Lung (tissue), 13 donors: Measurements from ENCODE around the gene MARCHF9. TPM values are rescaled to one million over a fixed set of nuclear protein-coding genes. Genes with fewer than 3 reads are reported as not detected.

Experiments
- ATAC-seq: fragments of 200-7000 bp; cut with Tn5 transposase; one replicate; pipeline ENCODE4 v1.9.1; 2020; ENCODE audit warnings: moderate number of reproducible peaks; ENCODE audit not compliant: insufficient read depth, low FRiP score
- DNase-seq, 3 donors: peaks; one replicate each; pipeline ENCODE4 v3.0.0-alpha.2; 2013 to 2017
- H3K27ac ChIP-seq, 2 donors: one replicate each; pipeline ENCODE4 v1.5.1; 2013; ENCODE audit warnings: mild to moderate bottlenecking in 2 of 2, moderate library complexity in 2 of 2, control low read depth in 1 of 2, inconsistent platforms in 1 of 2, low read depth in 1 of 2, low read length in 1 of 2
- H3K27me3 ChIP-seq, 3 donors: one replicate each; pipeline ENCODE4 v1.5.1; 2013; ENCODE audit warnings: low read length in 2 of 3; ENCODE audit not compliant: control insufficient read depth in 3 of 3, insufficient read depth in 3 of 3
- H3K36me3 ChIP-seq, 4 donors: one replicate each; pipeline ENCODE4 v1.5.1; 2013; ENCODE audit warnings: low read length in 4 of 4, mild to moderate bottlenecking in 1 of 4, moderate library complexity in 1 of 4; ENCODE audit not compliant: control insufficient read depth in 4 of 4, insufficient read depth in 4 of 4
- H3K4me1 ChIP-seq, 5 donors: one replicate each; pipeline ENCODE4 v1.5.1; 2013; ENCODE audit warnings: low read length in 5 of 5, mild to moderate bottlenecking in 2 of 5, moderate library complexity in 1 of 5; ENCODE audit not compliant: control insufficient read depth in 5 of 5, insufficient read depth in 5 of 5
- H3K4me3 ChIP-seq: one replicate; pipeline ENCODE4 v1.5.1; 2013; ENCODE audit warnings: mild to moderate bottlenecking, control low read depth, moderate library complexity
- H3K9ac ChIP-seq, 2 donors: one replicate each; pipeline ENCODE4 v1.5.1; 2013; ENCODE audit warnings: low read length in 2 of 2, control low read depth in 1 of 2; ENCODE audit not compliant: insufficient read depth in 1 of 2
- H3K9me3 ChIP-seq, 4 donors: one replicate each; pipeline ENCODE4 v1.5.1; 2013; ENCODE audit warnings: low read length in 3 of 4, mild to moderate bottlenecking in 1 of 4, moderate library complexity in 1 of 4; ENCODE audit not compliant: control insufficient read depth in 4 of 4, insufficient read depth in 3 of 4
- WGBS, 2 donors: extraction: QIAGEN DNeasy Blood & Tissue Kit; methylation state at CpG; one replicate each; pipeline ENCODE4 v1.1.7; 2013; 5-methylcytosine and 5-hydroxymethylcytosine counted together
- polyA plus RNA-seq, 2 donors: library from polyadenylated mRNA; stranded (reverse); fragments of 200-250 nt; gene quantifications; one replicate each; pipeline ENCODE4 v1.2.1, GENCODE V29; 2013
- small RNA-seq: library from RNA; depleted of rRNA; stranded (forward); fragments of <200 nt; gene quantifications from one replicate; pipeline ENCODE3, GENCODE V24; 2014; ENCODE audit warnings: low replicate concordance
- total RNA-seq, 2 donors: library from RNA; depleted of rRNA in 1 of 2; stranded (reverse); fragments of >200 nt in 1 of 2; gene quantifications; one replicate each; pipeline ENCODE4 v1.2.1, GENCODE V29; 2014 to 2021
- TF ChIP-seq, protein P1 (sequence below): IDR thresholded peaks from 2 replicates; pipeline ENCODE4 v1.5.1; 2012; ENCODE audit warnings: mild to moderate bottlenecking; ENCODE audit errors: control extremely low read depth, extremely low read depth
- donor health status: control.
- donor health status: control.
- donor health status: Bipolar disorder and iron deficiency.
- donor health status: healthy.
- donor health status: DM: yes; HTN: yes; CAD: no.

MARCHF9 gene
- total and polyA plus RNA-seq, 4 donors = 12.1 to 31.1 (median 18.5) TPM

- H3K27me3 ChIP-seq = no peaks in the 10 kb centered on the region
- H3K4me1 ChIP-seq = no peaks in the 10 kb centered on the region
- H3K4me3 ChIP-seq = no peak overlapping the region
- WGBS, 2 donors = 93 to 94% methylated on average over 9 of the region's 9 CpGs
- H3K9ac ChIP-seq = no peak overlapping the region
- H3K27ac ChIP-seq = no peak overlapping the region
- DNase-seq = no peak
- ATAC-seq = no peak
- TF ChIP-seq, protein P1, sequence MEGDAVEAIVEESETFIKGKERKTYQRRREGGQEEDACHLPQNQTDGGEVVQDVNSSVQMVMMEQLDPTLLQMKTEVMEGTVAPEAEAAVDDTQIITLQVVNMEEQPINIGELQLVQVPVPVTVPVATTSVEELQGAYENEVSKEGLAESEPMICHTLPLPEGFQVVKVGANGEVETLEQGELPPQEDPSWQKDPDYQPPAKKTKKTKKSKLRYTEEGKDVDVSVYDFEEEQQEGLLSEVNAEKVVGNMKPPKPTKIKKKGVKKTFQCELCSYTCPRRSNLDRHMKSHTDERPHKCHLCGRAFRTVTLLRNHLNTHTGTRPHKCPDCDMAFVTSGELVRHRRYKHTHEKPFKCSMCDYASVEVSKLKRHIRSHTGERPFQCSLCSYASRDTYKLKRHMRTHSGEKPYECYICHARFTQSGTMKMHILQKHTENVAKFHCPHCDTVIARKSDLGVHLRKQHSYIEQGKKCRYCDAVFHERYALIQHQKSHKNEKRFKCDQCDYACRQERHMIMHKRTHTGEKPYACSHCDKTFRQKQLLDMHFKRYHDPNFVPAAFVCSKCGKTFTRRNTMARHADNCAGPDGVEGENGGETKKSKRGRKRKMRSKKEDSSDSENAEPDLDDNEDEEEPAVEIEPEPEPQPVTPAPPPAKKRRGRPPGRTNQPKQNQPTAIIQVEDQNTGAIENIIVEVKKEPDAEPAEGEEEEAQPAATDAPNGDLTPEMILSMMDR = no peak
- peaks cover 21 to 42% (median 30%) of the 10 kb centered on the region in 4 donors for H3K36me3 ChIP-seq
- no peaks in the 10 kb centered on the region for H3K9me3 ChIP-seq
Observed at GRCh38 chr12:57807285-57807684, 52.4 kb downstream of the MARCHF9 start.

DNA sequence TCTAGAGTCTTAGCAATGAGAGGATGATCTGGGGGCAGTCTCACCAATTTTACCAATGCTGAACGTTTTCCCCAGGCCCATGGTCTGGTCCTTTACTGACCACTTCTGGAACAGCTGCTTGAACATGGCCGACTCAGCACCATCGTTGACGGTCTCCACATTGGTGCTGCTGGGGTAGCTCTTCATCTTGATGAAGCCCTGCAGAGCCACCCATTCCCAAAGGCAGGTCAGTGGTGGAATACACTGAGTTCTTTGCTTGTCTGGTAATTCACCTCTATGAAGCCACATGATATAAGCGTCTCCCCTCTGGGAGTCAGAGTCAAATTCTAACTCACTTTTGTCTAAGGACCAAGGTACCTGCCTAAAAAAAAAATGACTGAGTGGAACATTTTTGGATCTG lies 53.4 kb downstream of the MARCHF9 start:
- Histone ChIP-seq H3K4me3 (no peak overlapping the region), H3K27ac (no peak overlapping the region), H3K4me1 (no peaks in the 10 kb centered on the region), H3K9ac (no peak overlapping the region), H3K36me3 (peaks cover 13 to 41% (median 22%) of the 10 kb centered on the region in 4 donors), H3K27me3 (no peaks in the 10 kb centered on the region), H3K9me3 (no peaks in the 10 kb centered on the region)
- ATAC-seq (no peak), DNase-seq (no peak)
- WGBS, 2 donors = 90 to 92% methylated on average over 5 of the region's 5 CpGs
- TF ChIP-seq, protein P1 = no peak

DNA sequence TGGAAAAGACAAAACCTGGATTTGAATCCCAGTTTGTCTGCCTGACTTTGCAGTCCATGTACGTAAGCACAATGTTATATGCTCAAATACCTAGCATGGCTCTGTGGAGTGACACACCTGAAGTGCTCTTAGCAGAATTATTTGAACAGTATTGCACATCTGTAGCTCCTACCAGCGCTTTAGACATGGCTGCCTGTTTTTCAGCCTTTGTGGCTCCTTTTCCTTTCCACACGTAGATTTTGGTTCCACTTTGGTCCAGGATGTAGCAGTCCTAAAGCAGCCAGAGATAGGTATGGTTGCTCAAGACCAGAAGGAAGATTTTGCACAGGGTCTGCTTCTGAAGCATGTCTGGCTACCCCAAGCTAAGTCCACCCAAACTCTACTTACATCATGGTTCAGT lies 54.5 kb downstream of the MARCHF9 start:
- Histone ChIP-seq H3K4me1 (peaks cover 0 to 3% (median 0%) of the 10 kb centered on the region in 5 donors), H3K36me3 (peaks cover 13 to 41% (median 20%) of the 10 kb centered on the region in 4 donors), H3K9ac (no peak overlapping the region), H3K27me3 (no peaks in the 10 kb centered on the region), H3K27ac (peak overlapping the region in 1 of 2 donors; percentile 26), H3K9me3 (no peaks in the 10 kb centered on the region), H3K4me3 (no peak overlapping the region)
- DNase-seq (no peak), ATAC-seq (no peak)
- WGBS, 2 donors = 81 to 87% methylated on average over 3 of the region's 3 CpGs
- TF ChIP-seq, protein P1 = no peak

Small RNA genes within 50 kb of the gene (small RNA-seq; reads per million reads assigned to genes)
- not detected for gene RNU6-1083P

Other genes starting within 250 kb of the MARCHF9 start
- gene DDIT3, start 234.6 kb upstream of the MARCHF9 start, total RNA-seq = 10 to 100 TPM; 31.0 to 34.7 TPM
- gene DDIT3, start 234.6 kb upstream of the MARCHF9 start, polyA plus RNA-seq = 10 to 100 TPM; 68.1 to 74.7 TPM
- gene MBD6, start 232.3 kb upstream of the MARCHF9 start, total RNA-seq = 100 to 1,000 TPM in 1 of 2 donors, 10 to 100 TPM in 1; 26.0 to 132 TPM
- gene MBD6, start 232.3 kb upstream of the MARCHF9 start, polyA plus RNA-seq = 10 to 100 TPM; 36.7 to 42.4 TPM
- gene DCTN2, start 207.9 kb upstream of the MARCHF9 start, total RNA-seq = 10 to 100 TPM; 78.3 to 90.1 TPM
- 100 to 1,000 TPM in 1 of 2 donors, 10 to 100 TPM in 1; 60.0 to 110 TPM for gene DCTN2, start 207.9 kb upstream of the MARCHF9 start, polyA plus RNA-seq
- gene KIF5A, start 205.1 kb upstream of the MARCHF9 start, total RNA-seq = under 1 TPM; 0.21 to 0.34 TPM
- gene KIF5A, start 205.1 kb upstream of the MARCHF9 start, polyA plus RNA-seq = under 1 TPM; 0.05 to 0.06 TPM
- 10 to 100 TPM; 19.3 to 42.2 TPM for gene PIP4K2C, start 163.9 kb upstream of the MARCHF9 start, total RNA-seq
- 10 to 100 TPM; 13.7 to 22.3 TPM for gene PIP4K2C, start 163.9 kb upstream of the MARCHF9 start, polyA plus RNA-seq
- 10 to 100 TPM; 26.6 to 40.1 TPM for gene DTX3, start 150.3 kb upstream of the MARCHF9 start, total RNA-seq
- gene DTX3, start 150.3 kb upstream of the MARCHF9 start, polyA plus RNA-seq = 10 to 100 TPM; 13.9 to 23.2 TPM
- 10 to 100 TPM; 12.3 to 23.0 TPM for gene ARHGEF25, start 143.7 kb upstream of the MARCHF9 start, total RNA-seq
- 10 to 100 TPM in 1 of 2 donors, 1 to 10 TPM in 1; 7.8 to 10.4 TPM for gene ARHGEF25, start 143.7 kb upstream of the MARCHF9 start, polyA plus RNA-seq
- 1 to 10 TPM in 1 of 2 donors, under 1 TPM in 1; 0.51 to 2.5 TPM for gene B4GALNT1, start 121.9 kb upstream of the MARCHF9 start, total RNA-seq
- gene B4GALNT1, start 121.9 kb upstream of the MARCHF9 start, polyA plus RNA-seq = under 1 TPM; 0.53 to 0.93 TPM
- gene OS9, start 61.0 kb upstream of the MARCHF9 start, total RNA-seq = 100 to 1,000 TPM; 174 to 324 TPM
- gene OS9, start 61.0 kb upstream of the MARCHF9 start, polyA plus RNA-seq = 100 to 1,000 TPM; 144 to 356 TPM
- gene AGAP2, start 16.4 kb upstream of the MARCHF9 start, total RNA-seq = 1 to 10 TPM; 1.5 to 4.8 TPM
- gene AGAP2, start 16.4 kb upstream of the MARCHF9 start, polyA plus RNA-seq = 1 to 10 TPM; 1.4 to 4.4 TPM
- 10 to 100 TPM; 37.4 to 61.1 TPM for gene TSPAN31, start 10.1 kb upstream of the MARCHF9 start, total RNA-seq
- 10 to 100 TPM; 32.4 to 54.9 TPM for gene TSPAN31, start 10.1 kb upstream of the MARCHF9 start, polyA plus RNA-seq
- gene CDK4, start 2.8 kb upstream of the MARCHF9 start, total RNA-seq = 100 to 1,000 TPM in 1 of 2 donors, 10 to 100 TPM in 1; 69.7 to 105 TPM
- 100 to 1,000 TPM in 1 of 2 donors, 10 to 100 TPM in 1; 75.1 to 115 TPM for gene CDK4, start 2.8 kb upstream of the MARCHF9 start, polyA plus RNA-seq
- gene CYP27B1, start 12.0 kb downstream of the MARCHF9 start, total RNA-seq = 1 to 10 TPM; 2.9 to 4.3 TPM
- 1 to 10 TPM; 1.7 to 5.8 TPM for gene CYP27B1, start 12.0 kb downstream of the MARCHF9 start, polyA plus RNA-seq
- 10 to 100 TPM in 1 of 2 donors, 1 to 10 TPM in 1; 2.8 to 29.5 TPM for gene METTL1, start 17.0 kb downstream of the MARCHF9 start, total RNA-seq
- gene METTL1, start 17.0 kb downstream of the MARCHF9 start, polyA plus RNA-seq = 10 to 100 TPM; 33.7 to 35.5 TPM
- gene EEF1AKMT3, start 17.5 kb downstream of the MARCHF9 start, total RNA-seq = 10 to 100 TPM in 1 of 2 donors, 1 to 10 TPM in 1; 7.6 to 11.5 TPM
- gene EEF1AKMT3, start 17.5 kb downstream of the MARCHF9 start, polyA plus RNA-seq = 1 to 10 TPM; 3.6 to 4.2 TPM
- 10 to 100 TPM; 17.1 to 28.0 TPM for gene TSFM, start 27.7 kb downstream of the MARCHF9 start, total RNA-seq
- gene TSFM, start 27.7 kb downstream of the MARCHF9 start, polyA plus RNA-seq = 10 to 100 TPM; 23.9 to 40.0 TPM
- 1 to 10 TPM; 8.1 to 9.7 TPM for gene AVIL, start 63.6 kb downstream of the MARCHF9 start, total RNA-seq
- gene AVIL, start 63.6 kb downstream of the MARCHF9 start, polyA plus RNA-seq = 10 to 100 TPM in 1 of 2 donors, 1 to 10 TPM in 1; 4.3 to 11.7 TPM
- 100 to 1,000 TPM; 162 to 179 TPM for gene CTDSP2, start 91.6 kb downstream of the MARCHF9 start, total RNA-seq
- gene CTDSP2, start 91.6 kb downstream of the MARCHF9 start, polyA plus RNA-seq = 100 to 1,000 TPM in 1 of 2 donors, 10 to 100 TPM in 1; 46.8 to 104 TPM
- 1 to 10 TPM; 3.6 to 5.7 TPM for gene ATP23, start 186.5 kb downstream of the MARCHF9 start, total RNA-seq
- 1 to 10 TPM; 6.1 to 6.9 TPM for gene ATP23, start 186.5 kb downstream of the MARCHF9 start, polyA plus RNA-seq